Neural progenitor cell (in vitro differentiated cells): ENCODE data around the gene ZNF77.

ENCODE experiments used
- CTCF ChIP-seq: fragments of 200-600 bp; sonication (generic); IDR thresholded peaks from 2 replicates; pipeline ENCODE4 v1.5.1; 2017; ENCODE audit warnings: antibody characterized with exemption, mild to moderate bottlenecking
- EZH2 ChIP-seq: fragments of 200-600 bp; sonication (generic); IDR thresholded peaks from 2 replicates; pipeline ENCODE4 v1.6.1; 2017; ENCODE audit warnings: antibody characterized with exemption, mild to moderate bottlenecking, moderate library complexity
- EZH2phosphoT487 ChIP-seq: fragments of 200-600 bp; sonication (generic); IDR thresholded peaks from 2 replicates; pipeline ENCODE4 v1.6.1; 2017; ENCODE audit warnings: antibody characterized with exemption

DNA sequence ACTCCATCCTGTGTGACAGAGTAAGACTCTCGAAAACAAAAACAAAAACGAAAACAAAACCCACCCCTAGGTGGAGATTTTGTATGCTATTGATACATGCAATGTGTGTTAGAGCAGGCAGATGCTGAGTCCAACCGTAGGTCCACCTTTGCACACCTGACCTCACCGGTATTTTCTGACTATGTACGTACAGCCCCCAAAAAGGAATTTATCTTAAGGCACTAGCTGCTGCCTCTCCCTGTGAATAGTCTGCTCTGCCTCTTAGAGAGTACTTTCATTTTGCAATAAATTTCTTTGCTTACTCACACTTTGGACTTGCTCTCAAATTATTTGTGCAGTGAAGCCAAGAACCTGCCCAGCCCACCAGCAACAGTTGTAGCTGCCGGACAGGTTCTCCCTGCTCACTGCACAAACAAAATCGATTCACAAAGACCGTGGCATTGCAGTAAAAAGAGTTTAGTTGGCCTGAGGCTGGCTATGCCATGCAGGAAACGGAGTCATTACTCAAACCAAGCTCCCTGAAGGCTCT lies 8.2 kb upstream of the ZNF77 start:
- TF ChIP-seq CTCF = no peak
- no peak for TF ChIP-seq EZH2phosphoT487
- TF ChIP-seq EZH2 = no peak
